Smooth muscle cell of the brain vasculature (primary cell): ENCODE results near the gene LRP11.
"Not testable (repeated sequence)": the region's sequence is repeated elsewhere in the genome, so short reads cannot be mapped to it uniquely, and the experiment has no call there.

Source experiments
- DNase-seq: peaks from one replicate; pipeline ENCODE4 v3.0.0-alpha.2; 2012; ENCODE audit warnings: low read depth, low spot score

The LRP11 gene

DNA sequence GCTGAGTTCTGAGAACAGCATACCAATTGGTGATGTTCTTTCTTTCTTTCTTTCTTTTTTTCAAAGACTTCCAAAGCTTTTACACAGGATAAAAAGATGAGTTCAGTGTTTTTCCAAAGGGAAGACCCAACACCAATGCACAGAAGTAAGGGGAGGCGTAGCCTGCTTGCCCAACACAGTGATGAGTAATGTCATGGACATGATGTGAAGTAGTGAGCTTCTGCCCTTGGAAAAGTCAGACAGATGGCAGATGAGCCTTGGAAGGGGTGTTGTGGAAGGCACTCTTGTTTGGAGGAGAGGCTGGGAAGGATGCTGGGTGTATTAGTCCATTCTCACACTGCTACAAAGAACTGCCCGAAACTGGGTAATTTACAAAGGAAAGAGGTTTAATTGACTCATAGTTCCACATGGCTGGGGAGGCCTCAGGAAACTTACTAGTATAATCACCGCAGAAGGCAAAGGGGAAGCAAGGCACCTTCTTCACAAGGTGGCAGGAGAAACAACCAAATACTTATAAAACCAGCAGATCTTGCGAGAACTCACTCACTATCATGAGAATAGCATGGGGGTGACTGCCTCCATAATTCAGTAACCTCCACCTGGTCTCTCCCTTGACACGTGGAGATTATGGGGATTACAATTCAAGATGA is 12.6 kb downstream of the LRP11 start:
- no peak for DNase-seq

DNA sequence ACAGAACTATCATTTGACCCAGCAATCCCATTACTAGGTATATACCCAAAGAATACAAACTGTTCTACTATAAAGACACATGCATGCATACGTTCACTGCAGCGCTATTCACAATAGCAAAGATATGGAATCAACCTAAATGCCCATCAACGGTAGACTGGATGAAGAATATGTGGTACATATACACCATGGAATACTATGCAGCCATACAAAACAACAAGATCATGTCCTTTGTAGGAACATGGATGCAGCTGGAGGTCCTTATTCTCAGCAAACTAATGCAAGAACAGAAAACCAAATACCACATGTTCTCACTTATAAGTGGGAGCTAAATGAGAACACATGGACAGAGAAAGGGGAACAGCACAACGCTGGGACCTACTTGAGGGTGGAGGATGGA is 15.8 kb downstream of the LRP11 start:
- DNase-seq: not testable (repeated sequence)

DNA sequence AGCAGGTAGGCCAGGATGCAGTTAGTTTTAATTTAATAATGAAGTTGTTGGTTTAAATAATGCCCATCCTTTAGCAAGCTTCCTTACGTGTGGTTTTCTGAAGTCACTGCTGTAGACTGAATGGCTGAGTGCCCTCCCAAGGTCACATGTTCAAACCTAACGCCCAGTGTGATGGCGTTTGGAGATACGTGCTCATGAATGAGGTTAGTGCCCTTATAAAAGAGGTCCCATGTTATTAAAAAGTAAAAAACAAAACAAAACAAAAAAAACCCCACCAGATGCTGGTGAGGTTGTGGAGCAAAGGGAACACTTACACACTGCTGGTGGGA is 16.3 kb downstream of the LRP11 start:
- no peak for DNase-seq

DNA sequence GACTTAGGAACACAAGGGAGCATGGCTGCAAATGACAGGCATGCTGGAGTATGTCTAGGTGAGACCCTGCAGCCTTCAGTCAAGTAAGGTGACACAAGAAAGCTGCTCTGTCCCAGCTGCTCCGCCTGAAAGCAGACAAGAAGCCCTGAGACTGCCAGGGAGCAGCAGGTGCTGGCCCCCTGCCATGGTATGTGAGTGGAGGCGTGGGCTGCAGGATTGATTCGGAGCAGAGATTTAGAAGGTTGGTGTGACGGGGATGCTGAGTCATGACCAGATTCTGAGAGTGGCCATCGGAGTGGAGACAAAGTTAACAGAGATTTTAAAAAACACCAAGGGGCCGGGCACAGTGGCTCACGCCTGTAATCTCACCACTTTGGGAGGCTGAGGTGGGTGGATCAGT is 17.8 kb downstream of the LRP11 start:
- no peak for DNase-seq

DNA sequence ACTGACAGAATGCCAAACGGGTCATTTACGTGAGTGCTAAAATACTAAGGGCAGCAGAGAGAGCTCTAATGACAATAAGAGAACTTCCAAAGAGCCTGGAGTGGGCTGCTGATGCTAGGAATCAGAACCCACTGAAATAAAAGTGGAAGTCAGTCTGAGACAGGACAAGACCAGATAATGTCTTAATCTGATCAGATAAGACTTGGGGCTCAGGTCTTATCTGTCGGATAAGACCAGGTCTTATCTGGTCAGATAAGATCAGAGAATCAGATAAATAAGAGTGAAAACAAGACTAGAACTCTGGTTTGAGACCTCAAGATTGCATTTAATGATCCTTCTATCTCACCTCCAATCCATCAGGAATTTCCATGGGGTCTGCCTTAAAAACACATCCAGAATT is 18.6 kb downstream of the LRP11 start:
- no peak for DNase-seq

DNA sequence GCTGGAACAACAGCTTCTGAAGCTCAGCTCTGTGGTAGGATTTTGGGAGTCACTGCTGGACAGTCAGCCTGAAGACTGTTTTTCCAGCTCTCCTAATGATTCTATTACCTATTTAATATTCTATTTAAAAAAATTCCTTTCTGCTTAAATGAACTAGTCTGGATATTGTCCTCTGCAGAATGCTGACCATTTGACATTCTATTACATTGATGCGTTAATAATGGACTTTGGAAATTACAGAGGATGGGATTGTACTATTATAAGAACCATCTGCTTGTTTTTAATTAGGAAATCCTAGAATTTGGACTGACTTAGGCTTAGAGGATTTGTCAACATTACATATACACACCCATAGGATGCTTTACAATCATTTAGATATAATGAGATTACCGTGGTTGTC is 19.7 kb downstream of the LRP11 start:
- DNase-seq: no peak

DNA sequence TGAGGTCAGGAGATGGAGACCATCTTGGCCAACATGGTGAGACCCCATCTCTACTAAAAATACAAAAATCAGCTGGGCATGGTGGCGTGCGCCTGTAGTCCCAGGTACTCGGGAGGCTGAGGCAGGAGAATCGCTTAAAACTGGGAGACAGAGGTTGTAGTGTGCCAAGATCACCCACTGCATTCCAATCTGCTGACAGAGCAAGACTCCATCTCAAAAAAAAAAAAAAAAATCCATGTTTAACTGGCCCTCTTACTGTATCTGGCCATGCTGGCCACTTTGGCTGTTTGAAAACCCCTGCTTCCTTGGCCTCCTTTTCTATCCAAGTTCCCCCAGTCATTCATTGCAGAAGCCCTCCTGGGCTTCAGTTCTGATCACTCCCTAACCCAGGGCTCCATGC is 20.1 kb downstream of the LRP11 start:
- not testable (repeated sequence) for DNase-seq

DNA sequence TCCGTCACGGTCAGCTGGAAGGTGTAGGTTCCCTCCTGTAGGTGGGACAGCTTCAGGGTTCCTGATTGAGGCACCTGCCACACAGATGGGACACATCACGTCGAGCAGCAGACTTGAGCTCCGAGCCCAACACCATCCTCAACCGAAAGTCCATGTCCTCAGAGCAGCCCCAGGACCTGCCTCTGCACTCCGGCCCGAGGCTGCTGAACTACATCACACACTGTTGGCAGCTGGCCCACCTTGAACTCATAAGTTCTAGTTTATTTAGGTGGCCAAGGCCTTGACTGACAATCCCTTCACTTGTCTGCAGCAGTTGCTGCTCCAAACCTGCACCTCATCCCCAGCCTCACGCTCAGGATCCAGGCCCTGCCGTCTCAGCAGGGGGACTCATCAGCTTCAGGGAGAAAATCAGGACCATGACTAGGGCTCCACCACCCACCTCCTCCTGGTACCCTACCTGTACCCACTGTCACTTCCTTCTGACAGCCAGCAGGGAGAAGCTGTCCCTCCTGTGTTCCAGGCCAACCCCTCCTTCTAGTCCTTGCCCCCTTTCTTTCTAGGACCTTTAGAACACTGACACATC is 21.0 kb downstream of the LRP11 start:
- no peak for DNase-seq

DNA sequence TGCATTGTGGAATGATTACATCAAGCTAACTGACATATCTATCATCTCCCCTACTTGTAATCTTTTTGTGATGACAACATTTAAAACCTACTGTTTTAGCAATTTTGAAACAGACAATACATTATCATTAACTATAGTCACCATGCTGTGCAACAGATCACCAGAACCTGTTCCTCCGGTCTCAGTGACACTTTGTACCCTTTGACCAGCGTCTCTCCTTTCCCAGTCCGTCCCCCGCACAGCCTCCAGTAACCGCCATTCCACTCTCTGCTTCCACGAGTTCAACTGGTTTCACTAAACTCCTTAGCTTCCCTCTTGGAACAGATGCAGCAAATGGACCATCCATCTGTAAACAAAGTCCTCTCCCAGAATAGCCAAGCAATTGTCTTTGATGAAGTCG is 21.8 kb downstream of the LRP11 start:
- no peak for DNase-seq

DNA sequence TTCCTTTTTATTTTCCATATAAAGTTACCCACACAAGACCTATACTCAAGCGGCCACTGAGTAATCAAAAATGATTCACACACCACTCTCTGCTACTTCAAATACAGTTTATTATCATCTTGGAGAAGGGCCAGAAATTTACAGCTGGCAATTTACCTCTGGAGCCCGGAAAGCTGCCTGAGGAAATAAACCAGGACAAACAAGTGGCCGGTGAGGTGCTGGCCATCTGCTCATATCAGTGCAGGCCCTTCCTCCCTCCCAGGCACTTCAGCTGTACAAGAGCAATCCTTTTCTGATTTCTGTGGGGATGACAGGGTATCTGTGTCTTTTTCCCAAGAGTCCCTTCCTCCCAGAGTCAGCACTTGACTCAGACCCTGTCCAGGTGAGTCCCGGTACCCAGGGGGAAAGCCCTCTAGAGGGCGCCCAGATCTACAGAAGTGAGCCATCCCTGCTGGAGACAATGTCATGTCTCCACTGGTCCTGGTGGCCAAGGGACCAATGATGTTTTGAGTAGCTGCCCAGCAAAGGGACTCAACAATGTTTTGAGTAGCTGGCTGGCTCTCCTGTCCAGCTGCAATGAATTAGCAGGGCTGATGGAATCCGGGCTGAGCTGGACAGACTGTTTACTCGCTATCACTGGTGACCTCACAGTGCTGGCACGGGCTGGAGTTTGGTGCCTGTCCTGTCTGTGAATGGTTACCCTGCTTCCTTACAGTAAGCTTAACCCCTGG is 23.6 kb downstream of the LRP11 start:
- no peak for DNase-seq

DNA sequence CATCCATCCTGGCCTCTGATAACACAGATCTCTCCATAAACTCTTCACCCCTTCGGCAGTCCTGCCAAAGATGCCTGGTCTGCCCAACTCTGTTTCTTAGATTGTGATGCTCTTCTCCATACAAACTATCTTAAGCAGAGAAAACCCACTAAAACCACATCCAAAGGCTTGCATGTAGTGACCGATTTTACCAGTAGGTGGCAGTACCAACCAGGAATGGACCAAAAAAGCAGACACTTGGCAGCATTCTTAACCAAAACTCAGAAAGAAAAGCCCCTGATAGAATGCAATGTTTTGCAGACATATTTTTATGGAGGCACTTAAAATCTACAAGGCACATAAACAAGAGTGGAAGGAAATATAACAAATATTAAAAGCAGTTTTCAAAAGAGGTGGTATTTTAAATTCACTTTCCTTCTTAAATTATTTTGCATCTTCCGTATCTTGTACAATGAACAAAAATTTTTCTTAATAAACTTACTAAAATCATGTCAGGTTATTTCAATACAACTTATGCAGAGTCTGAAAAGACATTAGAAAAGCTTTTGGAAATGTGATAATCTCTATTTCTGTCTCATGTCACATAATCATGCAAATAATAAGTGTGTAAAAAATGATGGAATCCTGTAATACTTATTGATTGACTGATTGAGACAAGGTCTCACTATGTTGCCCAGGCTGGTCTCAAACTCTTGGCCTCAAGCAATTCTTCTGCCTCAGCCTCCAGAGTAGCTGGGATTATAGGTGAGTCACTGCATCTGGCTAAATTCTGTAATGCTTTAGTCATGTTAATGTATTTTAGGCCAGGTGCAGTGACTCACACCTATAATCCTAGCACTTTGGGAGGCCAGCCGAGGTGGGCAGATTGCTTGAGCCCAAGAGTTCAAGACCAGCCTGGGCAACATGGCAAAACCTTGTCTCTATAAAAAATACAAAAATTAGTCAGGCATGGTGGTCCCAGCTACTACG is 29.4 kb downstream of the LRP11 start:
- no peak for DNase-seq

DNA sequence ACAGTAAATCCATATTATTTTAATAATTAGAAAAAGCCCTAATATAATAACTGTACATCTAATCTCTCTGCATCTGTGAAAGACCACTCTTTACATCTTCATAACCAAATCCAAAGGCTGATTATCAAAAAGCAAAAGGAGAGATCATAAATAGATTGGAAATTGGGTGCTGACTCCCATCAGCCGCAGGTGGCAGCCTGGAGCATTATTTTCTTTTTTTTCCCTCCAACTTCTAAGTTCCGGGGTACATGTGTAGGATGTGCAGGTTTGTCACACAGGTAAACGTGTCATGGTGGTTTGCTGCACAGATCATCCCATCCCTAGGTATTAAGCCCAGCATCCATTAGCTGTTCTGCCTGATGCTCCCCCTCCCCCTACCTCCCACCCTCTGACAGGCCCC is 30.5 kb downstream of the LRP11 start:
- DNase-seq: no peak

DNA sequence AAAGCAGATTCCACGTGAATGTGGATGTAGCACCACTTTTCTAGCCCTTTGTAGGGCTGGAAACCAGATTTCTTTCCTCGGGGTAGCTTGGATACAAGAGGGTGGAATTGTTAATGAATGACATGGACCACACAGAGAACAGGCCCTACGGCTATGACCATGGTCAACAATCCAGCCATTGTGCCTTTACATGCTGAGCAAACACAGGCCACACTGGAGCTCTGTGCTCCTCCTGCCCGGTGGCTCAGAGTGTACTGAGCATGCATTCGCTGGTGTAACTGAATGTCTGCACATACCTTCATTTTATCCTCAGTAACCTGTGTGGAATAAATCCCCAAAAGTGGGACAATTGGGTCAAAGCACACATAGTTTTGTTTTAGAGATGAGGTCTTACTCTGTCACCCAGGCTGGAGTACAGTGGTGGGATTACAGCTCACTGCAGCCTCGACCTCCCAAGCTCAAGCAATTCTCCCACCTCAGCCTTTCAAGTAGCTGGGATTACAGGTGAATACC is 32.8 kb downstream of the LRP11 start:
- no peak for DNase-seq

DNA sequence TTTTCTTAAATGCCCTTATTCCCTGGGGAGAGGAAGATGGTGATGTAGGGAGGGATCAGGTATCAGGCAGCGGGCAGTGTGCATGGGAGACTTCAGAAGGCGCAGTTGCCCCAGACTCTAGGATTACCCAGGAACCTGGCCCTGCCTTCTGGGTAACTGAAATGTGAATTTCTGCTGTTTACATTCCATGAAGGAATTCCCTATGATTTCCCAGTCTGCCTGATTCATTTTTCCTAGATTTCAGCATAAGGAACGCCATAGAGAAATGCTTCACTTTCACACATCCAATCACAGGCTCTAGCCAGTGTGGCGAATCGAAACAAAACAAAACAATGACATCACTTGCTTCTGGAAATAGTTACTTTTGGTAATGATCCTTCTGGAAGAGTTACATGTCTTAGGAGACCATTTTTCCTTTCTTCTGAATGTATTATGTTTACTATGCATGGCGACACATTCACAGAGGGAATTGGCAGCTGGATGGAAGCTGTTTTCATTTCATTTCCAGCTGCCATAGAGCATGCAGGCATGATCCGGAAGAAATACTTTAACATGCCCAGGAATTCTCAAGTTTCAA is 33.3 kb downstream of the LRP11 start:
- no peak for DNase-seq

DNA sequence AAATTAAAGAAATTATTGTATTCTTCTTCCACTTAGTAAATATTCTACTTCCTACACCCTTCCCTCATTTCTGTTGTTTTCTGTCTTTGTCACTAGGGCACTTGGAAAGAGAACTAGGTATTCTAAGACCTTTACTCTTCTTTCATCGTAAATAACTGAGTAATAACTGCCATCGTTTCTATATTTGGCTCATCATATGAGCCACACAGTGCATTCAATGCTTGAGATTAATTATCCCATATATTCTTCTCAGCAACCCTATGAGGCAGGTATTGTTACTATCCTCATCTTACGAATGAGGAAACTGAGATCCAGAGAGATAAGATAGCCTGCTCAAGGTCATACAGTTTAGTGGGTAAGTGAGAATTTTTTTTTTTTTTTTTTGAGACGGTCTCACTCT is 38.9 kb downstream of the LRP11 start:
- no peak for DNase-seq

DNA sequence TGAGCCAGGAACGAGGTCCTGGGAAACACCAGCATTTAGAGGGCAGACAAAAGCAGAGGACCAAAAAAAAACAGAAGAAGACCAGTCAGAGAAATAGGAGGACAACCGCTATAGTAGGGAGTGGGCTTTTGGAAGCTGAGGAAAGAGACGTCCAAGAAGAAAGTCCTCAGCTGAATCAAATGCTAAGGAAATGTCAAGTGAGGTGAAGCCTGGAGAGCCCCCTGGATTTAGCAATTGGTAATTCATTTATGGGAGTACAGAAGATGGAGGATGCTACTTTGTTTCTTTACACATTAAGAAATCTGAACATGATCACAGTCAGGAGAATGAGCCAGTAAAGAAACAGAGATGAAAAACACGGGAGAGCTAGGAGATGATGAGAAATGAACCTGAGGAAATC is 41.1 kb downstream of the LRP11 start:
- no peak for DNase-seq

DNA sequence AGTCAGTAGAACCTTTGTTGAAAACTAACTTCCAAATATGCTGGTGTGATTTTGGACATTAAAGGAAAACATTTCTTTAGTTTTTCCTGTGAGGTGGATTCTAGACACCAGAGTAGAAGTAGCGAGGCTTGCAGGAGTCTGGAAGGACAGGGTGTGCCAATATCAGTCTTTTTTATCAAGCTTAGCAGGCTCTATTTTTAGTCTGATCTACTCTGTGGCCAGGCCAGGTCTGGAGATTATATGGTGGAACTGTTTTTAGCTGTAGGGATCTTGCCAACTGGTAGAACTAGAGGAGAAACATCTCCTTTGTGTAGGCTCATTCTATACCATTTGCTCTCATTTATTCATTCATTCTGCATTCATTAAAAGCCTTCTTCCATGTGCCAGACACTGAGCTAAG is 42.7 kb downstream of the LRP11 start:
- DNase-seq: no peak

DNA sequence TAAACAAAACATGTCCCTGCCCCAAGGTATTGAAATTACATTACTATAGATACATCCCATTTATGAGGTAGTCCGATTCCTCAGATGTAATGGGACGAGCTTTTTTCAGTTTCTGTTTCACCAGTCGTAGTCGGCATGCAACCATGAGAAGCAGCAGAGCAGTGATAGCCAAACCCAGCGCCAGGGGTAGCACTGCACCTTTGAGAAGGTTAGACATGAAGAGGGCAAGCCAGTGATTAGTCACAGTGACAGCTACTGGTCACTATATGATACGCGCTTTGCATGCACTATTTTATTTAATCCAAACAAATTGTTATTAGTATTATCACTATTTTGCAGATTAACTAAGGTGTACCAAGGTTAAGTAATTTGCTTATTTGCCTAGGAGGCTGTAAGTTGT is 43.7 kb downstream of the LRP11 start:
- DNase-seq: no peak

DNA sequence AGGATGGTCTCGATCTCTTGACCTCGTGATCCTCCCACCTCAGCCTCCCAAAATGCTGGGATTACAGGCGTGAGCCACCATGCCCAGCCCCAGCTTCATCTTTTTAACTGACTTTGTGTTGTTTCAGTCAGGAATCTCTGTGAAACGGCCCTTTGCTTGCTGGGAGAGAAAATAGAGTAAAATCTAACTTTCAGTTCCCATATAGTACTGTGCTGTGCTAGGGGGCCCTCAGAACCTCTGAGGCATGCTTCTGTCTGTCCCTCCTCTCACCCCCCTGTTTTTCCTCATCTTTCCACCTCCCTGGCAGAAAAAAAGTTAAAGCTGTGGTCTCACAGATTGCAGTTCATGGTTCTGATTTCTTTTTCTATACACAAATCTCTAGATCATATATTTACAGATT is 48.4 kb downstream of the LRP11 start:
- no peak for DNase-seq

DNA sequence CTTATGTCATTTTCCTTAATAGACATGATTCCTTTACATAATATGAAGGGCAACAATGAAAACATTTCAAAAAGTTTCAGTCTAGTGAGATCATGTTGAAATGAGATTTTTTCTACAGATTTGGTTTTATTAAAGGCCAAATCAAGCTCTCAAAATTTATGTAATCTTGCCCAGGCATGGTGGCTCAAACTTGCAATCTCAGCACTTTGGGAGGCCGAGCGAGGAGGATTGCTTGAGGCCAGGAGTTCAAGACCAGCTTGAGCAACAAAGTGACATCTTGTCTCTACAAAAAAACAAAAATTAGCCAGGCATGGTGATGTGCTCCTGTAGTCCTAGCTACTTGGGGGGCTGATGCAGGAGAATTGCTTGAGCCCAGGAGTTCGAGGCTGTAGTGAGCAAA is 50.8 kb downstream of the LRP11 start:
- no peak for DNase-seq

DNA sequence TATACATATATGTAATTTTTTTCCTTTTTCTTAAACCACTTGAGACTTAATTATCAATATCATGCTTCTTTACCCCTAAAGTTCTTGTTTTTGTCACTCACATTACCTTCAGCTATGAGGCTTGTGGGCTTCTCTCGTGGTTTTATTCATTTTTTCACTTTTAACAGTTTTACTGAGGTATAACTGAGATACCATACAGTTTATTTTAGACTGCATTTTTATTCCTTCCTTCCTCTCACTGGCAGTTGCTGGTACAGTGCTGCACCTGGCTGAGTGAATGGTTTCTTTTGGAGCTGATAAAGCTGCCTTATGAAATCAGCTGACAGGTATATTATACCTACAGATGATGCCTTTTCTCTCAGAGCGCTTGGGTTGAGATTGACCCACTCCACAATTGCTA is 54.4 kb downstream of the LRP11 start:
- DNase-seq: no peak

DNA sequence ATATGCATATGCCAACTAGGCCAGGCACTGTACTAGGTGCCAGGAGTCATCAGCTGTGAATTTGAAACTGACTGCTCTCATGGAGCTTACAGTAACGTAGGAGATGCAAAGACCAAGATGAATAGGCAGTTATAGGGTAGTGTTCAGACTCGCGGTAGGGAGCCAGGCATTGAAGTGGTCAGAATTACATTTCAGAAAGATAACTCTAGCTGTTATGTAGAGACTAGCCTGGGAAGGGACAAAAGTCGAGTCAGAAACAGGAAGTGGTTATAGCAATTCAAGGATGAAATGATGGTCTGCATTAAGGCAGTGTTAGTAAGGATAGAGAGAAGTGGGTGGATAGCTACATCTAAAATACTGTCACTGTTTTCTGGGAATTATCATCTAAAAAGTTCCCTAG is 58.0 kb downstream of the LRP11 start:
- DNase-seq: no peak
